PC-3 (cell line): ENCODE results near the gene SNX15. TPM values are rescaled to one million over a fixed set of nuclear protein-coding genes. Genes with fewer than 3 reads are reported as not detected.

Source experiments
- ATAC-seq: fragments of 200-7000 bp; cut with Tn5 transposase; 2 replicates; pipeline ENCODE4 v1.9.1; 2020; ENCODE audit warnings: mild to moderate bottlenecking, moderate library complexity
- BruUV-seq: library from RNA; stranded (reverse); fragments of 400-500 nt; replicated peaks from 2 replicates; lab custom pipeline; 2021; lab: Mats Ljungman, UMichigan
- CTCF ChIA-PET: fragments of 300-600 bp; sonication (Branson Sonifier 250); formaldehyde crosslinking; loops from one replicate; lab custom pipeline; 2022; ENCODE audit warnings: antibody characterized with exemption; lab: Charles Lee
- POLR2A ChIA-PET: fragments of 300-600 bp; sonication (Branson Sonifier 250); formaldehyde crosslinking; loops from one replicate; lab custom pipeline; 2022; ENCODE audit warnings: antibody characterized with exemption; ENCODE audit not compliant: unreplicated experiment; lab: Charles Lee
- DNase-seq: peaks from one replicate; pipeline ENCODE4 v3.0.0-alpha.2; 2015
- H2AFZ ChIP-seq: fragments of 300-600 bp; sonication (generic); 2 replicates; pipeline ENCODE4 v1.6.0; 2016; ENCODE audit warnings: antibody characterized with exemption, low read length
- H3F3A ChIP-seq: fragments of 300-600 bp; sonication (generic); one replicate; pipeline ENCODE4 v1.6.0; 2017; ENCODE audit warnings: antibody characterized with exemption, low read length, control low read depth, mild to moderate bottlenecking; ENCODE audit not compliant: unreplicated experiment
- H3K27ac ChIP-seq: fragments of 300-600 bp; sonication (generic); 2 replicates; pipeline ENCODE4 v1.5.1; 2016; ENCODE audit warnings: mild to moderate bottlenecking, low read length
- H3K27me3 ChIP-seq: fragments of 300-600 bp; sonication (generic); 2 replicates; pipeline ENCODE4 v1.6.1; 2016; ENCODE audit warnings: low read length, mixed read lengths
- H3K36me3 ChIP-seq: fragments of 300-600 bp; sonication (generic); 2 replicates; pipeline ENCODE4 v1.6.1; 2016; ENCODE audit warnings: low read depth, mixed run types, low read length, mixed read lengths
- H3K4me1 ChIP-seq: fragments of 300-600 bp; sonication (generic); 2 replicates; pipeline ENCODE4 v1.5.1; 2016; ENCODE audit warnings: low read length; ENCODE audit not compliant: insufficient read depth
- H3K4me2 ChIP-seq: fragments of 300-600 bp; sonication (generic); 2 replicates; pipeline ENCODE4 v1.6.0; 2016; ENCODE audit warnings: low read length
- H3K4me3 ChIP-seq: fragments of 300-600 bp; sonication (generic); 2 replicates; pipeline ENCODE4 v1.5.1; 2016; ENCODE audit warnings: mild to moderate bottlenecking, low read length, mixed read lengths
- H3K79me2 ChIP-seq: fragments of 300-600 bp; sonication (generic); 2 replicates; pipeline ENCODE4 v1.6.1; 2017; ENCODE audit warnings: low read length, mixed read lengths
- H3K9ac ChIP-seq: fragments of 300-600 bp; sonication (generic); 2 replicates; pipeline ENCODE4 v1.6.0; 2016; ENCODE audit warnings: mild to moderate bottlenecking, low read length
- H3K9me2 ChIP-seq: fragments of 300-600 bp; sonication (generic); replicated peaks from 2 replicates; pipeline ENCODE4 v1.6.1; 2016; ENCODE audit warnings: mixed run types, low read length, mixed read lengths
- H3K9me3 ChIP-seq: fragments of 300-600 bp; sonication (generic); 2 replicates; pipeline ENCODE4 v1.6.1; 2016; ENCODE audit warnings: low read length, mixed read lengths
- H4K20me1 ChIP-seq: fragments of 300-600 bp; sonication (generic); 2 replicates; pipeline ENCODE4 v1.6.1; 2016; ENCODE audit warnings: low read length, mixed read lengths
- EZH2 ChIP-seq: fragments of 300-600 bp; sonication (generic); IDR thresholded peaks from one replicate; pipeline ENCODE4 v1.6.1; 2017; ENCODE audit warnings: antibody characterized with exemption, mild to moderate bottlenecking, low read length; ENCODE audit not compliant: unreplicated experiment
- EZH2phosphoT487 ChIP-seq: fragments of 300-600 bp; sonication (generic); IDR thresholded peaks from 2 replicates; pipeline ENCODE4 v1.6.1; 2018; ENCODE audit warnings: mild to moderate bottlenecking, antibody characterized with exemption, low read length, borderline replicate concordance
- intact Hi-C: fragments of 100-400 bp; cut with micrococcal nuclease; formaldehyde crosslinking; loops from 2 replicates; pipeline ENCODE4 v1.9.0; 2023
- total RNA-seq: library from RNA; depleted of rRNA; stranded (reverse); fragments of >200 nt; gene quantifications from 2 replicates; pipeline ENCODE4 v1.2.3, GENCODE V29; 2014
- TF ChIP-seq, protein P1 (sequence below): fragments of 300-600 bp; sonication (generic); conservative IDR thresholded peaks from 2 replicates; pipeline ENCODE4 v1.5.1; 2017; ENCODE audit warnings: antibody characterized with exemption, low read depth, mild to moderate bottlenecking, low read length

Gene SNX15
- total RNA-seq, 1 experiment from 2014 or later, result 40.4 TPM

- H3K36me3 ChIP-seq, result peaks cover under 1% of the 10 kb centered on the region
- ATAC-seq (no peak), DNase-seq (no peak)
- no peaks in the 10 kb centered on the region for H3K4me1 ChIP-seq
- no peaks in the 10 kb centered on the region for H3K79me2 ChIP-seq
- H3K9me3 ChIP-seq, result no peaks in the 10 kb centered on the region
- TF ChIP-seq EZH2 (no peak), EZH2phosphoT487 (no peak)
- TF ChIP-seq, protein P1, sequence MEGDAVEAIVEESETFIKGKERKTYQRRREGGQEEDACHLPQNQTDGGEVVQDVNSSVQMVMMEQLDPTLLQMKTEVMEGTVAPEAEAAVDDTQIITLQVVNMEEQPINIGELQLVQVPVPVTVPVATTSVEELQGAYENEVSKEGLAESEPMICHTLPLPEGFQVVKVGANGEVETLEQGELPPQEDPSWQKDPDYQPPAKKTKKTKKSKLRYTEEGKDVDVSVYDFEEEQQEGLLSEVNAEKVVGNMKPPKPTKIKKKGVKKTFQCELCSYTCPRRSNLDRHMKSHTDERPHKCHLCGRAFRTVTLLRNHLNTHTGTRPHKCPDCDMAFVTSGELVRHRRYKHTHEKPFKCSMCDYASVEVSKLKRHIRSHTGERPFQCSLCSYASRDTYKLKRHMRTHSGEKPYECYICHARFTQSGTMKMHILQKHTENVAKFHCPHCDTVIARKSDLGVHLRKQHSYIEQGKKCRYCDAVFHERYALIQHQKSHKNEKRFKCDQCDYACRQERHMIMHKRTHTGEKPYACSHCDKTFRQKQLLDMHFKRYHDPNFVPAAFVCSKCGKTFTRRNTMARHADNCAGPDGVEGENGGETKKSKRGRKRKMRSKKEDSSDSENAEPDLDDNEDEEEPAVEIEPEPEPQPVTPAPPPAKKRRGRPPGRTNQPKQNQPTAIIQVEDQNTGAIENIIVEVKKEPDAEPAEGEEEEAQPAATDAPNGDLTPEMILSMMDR, result no peak
- no peak overlapping the region for H3K4me3 ChIP-seq
- no peak overlapping the region for H3K9ac ChIP-seq
- no peaks in the 10 kb centered on the region for H3F3A ChIP-seq
- no TSS peak for BruUV-seq
- H3K9me2 ChIP-seq, result no peaks in the 10 kb centered on the region
- H3K4me2 ChIP-seq, result no peak overlapping the region
- H4K20me1 ChIP-seq, result no peaks in the 10 kb centered on the region
- ChIA-PET POLR2A (no interaction called here), CTCF (no interaction called here)
- no peak overlapping the region for H2AFZ ChIP-seq
- intact Hi-C loops, result no loop called here
- no peak overlapping the region for H3K27ac ChIP-seq
- no peaks in the 10 kb centered on the region for H3K27me3 ChIP-seq
Measured at GRCh38 chr11:65071907-65072630, 44.8 kb downstream of the SNX15 start.

DNA sequence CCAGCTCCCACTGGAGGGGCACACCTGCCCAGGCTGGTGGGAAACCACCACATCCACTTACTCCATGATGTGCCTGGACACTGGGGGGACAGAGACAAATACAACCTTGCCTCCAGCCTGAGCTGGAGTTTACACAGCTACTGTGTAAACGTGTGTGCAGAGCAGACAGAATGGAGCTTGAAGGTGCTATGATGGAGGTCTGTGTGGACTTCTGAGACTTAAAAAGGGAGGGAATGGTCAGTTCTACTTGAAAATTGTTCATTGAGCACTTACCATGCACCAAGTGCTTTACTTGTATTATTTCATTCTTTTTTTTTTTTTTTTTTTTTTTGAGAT lies 45.4 kb downstream of the SNX15 start:
- Histone ChIP-seq H3K4me3 (no peak overlapping the region), H3K36me3 (peaks cover 6% of the 10 kb centered on the region), H3K27ac (no peak overlapping the region), H3K27me3 (no peaks in the 10 kb centered on the region), H4K20me1 (no peaks in the 10 kb centered on the region), H2AFZ (no peak overlapping the region), H3K9me2 (no peaks in the 10 kb centered on the region), H3K9me3 (no peaks in the 10 kb centered on the region), H3F3A (no peaks in the 10 kb centered on the region), H3K4me2 (no peak overlapping the region), H3K4me1 (no peaks in the 10 kb centered on the region), H3K9ac (no peak overlapping the region), H3K79me2 (peaks cover 5% of the 10 kb centered on the region)
- CTCF ChIA-PET, result no interaction called here
- intact Hi-C loops, result no loop called here
- DNase-seq, result no peak
- BruUV-seq, result no TSS peak
- TF ChIP-seq, protein P1, result no peak
- TF ChIP-seq EZH2phosphoT487 (no peak), EZH2 (no peak)
- peak; percentile 22; the same call in 1 of the 2 replicates for ATAC-seq
- POLR2A ChIA-PET, result no interaction called here

DNA sequence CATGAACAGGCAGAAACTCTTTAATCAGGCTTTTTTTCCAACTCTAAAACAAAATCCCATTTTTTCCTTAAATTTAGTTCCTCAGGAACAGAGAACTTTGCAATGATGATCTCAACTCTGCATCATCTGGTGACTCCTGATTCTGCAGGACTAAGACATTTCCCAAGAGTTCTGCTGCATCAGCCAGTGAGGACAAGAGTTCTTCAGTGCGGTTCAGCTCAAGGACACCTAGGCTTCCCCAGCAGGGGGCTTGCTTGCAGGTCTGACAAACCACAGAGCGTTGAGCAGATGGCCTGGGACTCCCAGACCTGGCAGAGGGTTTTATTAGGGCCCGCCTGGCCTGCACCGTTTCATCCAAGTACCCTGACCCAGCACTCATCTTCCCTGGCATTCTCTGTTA lies 50.2 kb downstream of the SNX15 start:
- Histone ChIP-seq H3K9me3 (no peaks in the 10 kb centered on the region), H3K27ac (no peak overlapping the region), H3K4me3 (no peak overlapping the region), H2AFZ (no peak overlapping the region), H3K9me2 (no peaks in the 10 kb centered on the region), H3F3A (no peaks in the 10 kb centered on the region), H3K4me1 (peaks cover 5% of the 10 kb centered on the region; the same call in 1 of the 2 replicates), H3K9ac (no peak overlapping the region), H3K27me3 (no peaks in the 10 kb centered on the region), H4K20me1 (no peaks in the 10 kb centered on the region), H3K79me2 (peaks cover 50% of the 10 kb centered on the region), H3K4me2 (no peak overlapping the region), H3K36me3 (peaks cover 39% of the 10 kb centered on the region)
- no TSS peak for BruUV-seq
- no peak for ATAC-seq
- intact Hi-C loops, result loop anchor here (5.0 kb wide), 1 partner anchor 65 kb away; the partner anchor contains the start of gene ARL2
- POLR2A ChIA-PET, result no interaction called here
- DNase-seq, result peak; percentile 18
- CTCF ChIA-PET, result no interaction called here
- TF ChIP-seq EZH2 (no peak), EZH2phosphoT487 (no peak)
- TF ChIP-seq, protein P1, result no peak
